GM12878 (cell line): Measurements from ENCODE around the gene KCNA5.

ENCODE experiments used
- CEBPB ChIP-seq, 2 experiments: fragments of 150-350 bp in 1 of 2; IDR thresholded peaks; 2 replicates each; pipeline ENCODE4 v1.6.1; 2012 to 2014; ENCODE audit warnings: low read depth in 2 of 2, low read length in 2 of 2, borderline replicate concordance in 1 of 2, inconsistent platforms in 1 of 2
- CTCF ChIP-seq, 3 experiments: IDR thresholded peaks in 2 of 3; conservative IDR thresholded peaks in 1 of 3; 2 replicates each; pipeline ENCODE4 v1.5.1; 2011; ENCODE audit warnings: low read depth in 3 of 3, low read length in 3 of 3, mild to moderate bottlenecking in 3 of 3, control low read depth in 2 of 3, moderate library complexity in 2 of 3, inconsistent platforms in 1 of 3, mixed read lengths in 1 of 3; ENCODE audit not compliant: control insufficient read depth in 2 of 3, insufficient read depth in 1 of 3; ENCODE audit errors: extremely low read depth in 1 of 3
- EGR1 ChIP-seq, 2 experiments: IDR thresholded peaks; 1 replicate in 1 of 2; 2 replicates in 1 of 2; pipeline ENCODE4 v1.6.1; 2011 to 2012; ENCODE audit warnings: low read depth in 2 of 2, low read length in 2 of 2, borderline replicate concordance in 1 of 2, mild to moderate bottlenecking in 1 of 2, moderate library complexity in 1 of 2
- EZH2 ChIP-seq: IDR thresholded peaks from 2 replicates; pipeline ENCODE4 v1.6.1; 2012; ENCODE audit warnings: low read depth, mild to moderate bottlenecking, control low read depth, inconsistent platforms, low read length, borderline replicate concordance; ENCODE audit not compliant: control insufficient read depth
- HDGF ChIP-seq: fragments of 450-650 bp; IDR thresholded peaks from 2 replicates; pipeline ENCODE4 v1.6.1; 2016; ENCODE audit warnings: antibody characterized with exemption
- KDM1A ChIP-seq: fragments of 200-600 bp; sonication (generic); IDR thresholded peaks from 2 replicates; pipeline ENCODE4 v1.6.1; 2016; ENCODE audit warnings: borderline replicate concordance
- NRF1 ChIP-seq: conservative IDR thresholded peaks from 2 replicates; pipeline ENCODE4 v1.6.1; 2011; ENCODE audit warnings: mild to moderate bottlenecking, low read depth, low read length, improper control_type of control experiment
- PAX8 ChIP-seq: fragments of 450-650 bp; IDR thresholded peaks from 2 replicates; pipeline ENCODE4 v1.6.1; 2017; ENCODE audit warnings: mild to moderate bottlenecking, moderate library complexity
- POLR2AphosphoS2 ChIP-seq: IDR thresholded peaks from 2 replicates; pipeline ENCODE4 v1.6.1; 2011; ENCODE audit warnings: low read depth, mild to moderate bottlenecking, low read length, improper control_type of control experiment, moderate library complexity
- SUPT20H ChIP-seq: IDR thresholded peaks from 2 replicates; pipeline ENCODE4 v1.6.1; 2011; ENCODE audit warnings: low read depth, mild to moderate bottlenecking, low read length, moderate library complexity, borderline replicate concordance; ENCODE audit not compliant: control insufficient read depth
- TAF1 ChIP-seq: IDR thresholded peaks from 2 replicates; pipeline ENCODE4 v1.6.1; 2011; ENCODE audit warnings: mild to moderate bottlenecking, low read depth, low read length, borderline replicate concordance
- USF2 ChIP-seq: IDR thresholded peaks from 2 replicates; pipeline ENCODE4 v1.6.1; 2011; ENCODE audit warnings: low read depth, low read length, improper control_type of control experiment, borderline replicate concordance
- YY1 ChIP-seq: IDR thresholded peaks from 2 replicates; pipeline ENCODE4 v1.6.1; 2011; ENCODE audit warnings: low read depth, mild to moderate bottlenecking, low read length
- TF ChIP-seq, protein P1 (sequence below): fragments of 450-650 bp; IDR thresholded peaks from 2 replicates; pipeline ENCODE4 v1.6.1; 2017; ENCODE audit warnings: antibody characterized with exemption, mild to moderate bottlenecking, moderate library complexity

DNA sequence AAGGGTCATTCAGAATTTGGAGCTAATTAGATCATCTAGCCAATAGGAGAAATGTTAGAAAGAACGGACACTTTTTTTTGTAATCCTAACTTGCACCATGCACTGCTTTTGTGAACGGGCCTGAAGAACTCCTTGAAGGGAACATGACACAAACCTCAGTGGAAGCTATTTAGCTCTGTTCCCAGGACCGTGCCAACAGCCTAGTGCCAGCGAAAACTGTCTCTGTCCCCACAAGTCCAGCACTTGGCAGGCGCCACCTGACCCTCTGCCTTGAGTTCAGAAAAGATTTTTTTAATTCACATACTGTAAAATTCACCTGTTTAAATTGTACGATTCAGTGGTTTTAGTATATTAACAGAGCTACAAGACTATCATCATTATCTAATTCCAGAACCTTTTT lies 31.3 kb upstream of the KCNA5 start:
- TF ChIP-seq POLR2AphosphoS2 (no peak), PAX8 (no peak), CTCF (IDR thresholded peaks at IDR 0.05 in 2 of 3, conservative IDR thresholded peaks at IDR 0.05 in 1 of 3; ENCODE audit: control insufficient read depth in 2 of 3, extremely low read depth in 1 of 3, insufficient read depth in 1 of 3, low read depth in 3 of 3, low read length in 3 of 3) (no peak), HDGF (no peak), CEBPB (IDR thresholded peaks at IDR 0.05; ENCODE audit: borderline replicate concordance in 1 of 2, low read depth in 2 of 2, low read length in 2 of 2) (no peak), EZH2 (no peak), KDM1A (no peak), TAF1 (no peak), EGR1 (IDR thresholded peaks at IDR 0.05; ENCODE audit: borderline replicate concordance in 1 of 2, low read depth in 2 of 2, low read length in 2 of 2) (no peak), USF2 (no peak), NRF1 (no peak), SUPT20H (no peak), YY1 (no peak)
- TF ChIP-seq, protein P1, sequence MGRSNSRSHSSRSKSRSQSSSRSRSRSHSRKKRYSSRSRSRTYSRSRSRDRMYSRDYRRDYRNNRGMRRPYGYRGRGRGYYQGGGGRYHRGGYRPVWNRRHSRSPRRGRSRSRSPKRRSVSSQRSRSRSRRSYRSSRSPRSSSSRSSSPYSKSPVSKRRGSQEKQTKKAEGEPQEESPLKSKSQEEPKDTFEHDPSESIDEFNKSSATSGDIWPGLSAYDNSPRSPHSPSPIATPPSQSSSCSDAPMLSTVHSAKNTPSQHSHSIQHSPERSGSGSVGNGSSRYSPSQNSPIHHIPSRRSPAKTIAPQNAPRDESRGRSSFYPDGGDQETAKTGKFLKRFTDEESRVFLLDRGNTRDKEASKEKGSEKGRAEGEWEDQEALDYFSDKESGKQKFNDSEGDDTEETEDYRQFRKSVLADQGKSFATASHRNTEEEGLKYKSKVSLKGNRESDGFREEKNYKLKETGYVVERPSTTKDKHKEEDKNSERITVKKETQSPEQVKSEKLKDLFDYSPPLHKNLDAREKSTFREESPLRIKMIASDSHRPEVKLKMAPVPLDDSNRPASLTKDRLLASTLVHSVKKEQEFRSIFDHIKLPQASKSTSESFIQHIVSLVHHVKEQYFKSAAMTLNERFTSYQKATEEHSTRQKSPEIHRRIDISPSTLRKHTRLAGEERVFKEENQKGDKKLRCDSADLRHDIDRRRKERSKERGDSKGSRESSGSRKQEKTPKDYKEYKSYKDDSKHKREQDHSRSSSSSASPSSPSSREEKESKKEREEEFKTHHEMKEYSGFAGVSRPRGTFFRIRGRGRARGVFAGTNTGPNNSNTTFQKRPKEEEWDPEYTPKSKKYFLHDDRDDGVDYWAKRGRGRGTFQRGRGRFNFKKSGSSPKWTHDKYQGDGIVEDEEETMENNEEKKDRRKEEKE: no peak
